SU-DHL-6 (cell line): ENCODE measurements around the gene SLC47A2.

ENCODE experiments used
- H2AFZ ChIP-seq: fragments of 200-600 bp; sonication (generic); 2 replicates; pipeline ENCODE4 v1.6.1; 2014; ENCODE audit warnings: low read depth, mild to moderate bottlenecking, moderate library complexity, mixed read lengths, antibody characterized with exemption, low read length; ENCODE audit not compliant: severe bottlenecking
- H3F3A ChIP-seq: fragments of 200-600 bp; shearing (Covaris generic); 2 replicates; pipeline ENCODE4 v1.6.0; 2016; ENCODE audit warnings: antibody characterized with exemption, mild to moderate bottlenecking; ENCODE audit not compliant: insufficient read depth
- H3K27ac ChIP-seq: fragments of 200-600 bp; sonication (generic); 2 replicates; pipeline ENCODE4 v1.5.1; 2016; ENCODE audit warnings: low read depth, mild to moderate bottlenecking, low read length, moderate library complexity, mixed read lengths
- H3K27me3 ChIP-seq: fragments of 200-600 bp; sonication (generic), shearing (Covaris generic); 2 replicates; pipeline ENCODE4 v1.6.0; 2014; ENCODE audit warnings: mild to moderate bottlenecking, low read length
- H3K36me3 ChIP-seq: fragments of 200-600 bp; sonication (generic); 2 replicates; pipeline ENCODE4 v1.6.1; 2014; ENCODE audit warnings: mild to moderate bottlenecking, low read length, mixed read lengths
- H3K4me2 ChIP-seq: fragments of 300-600, 200-600 bp; shearing (Covaris generic), sonication (generic); 2 replicates; pipeline ENCODE4 v1.6.0; 2014; ENCODE audit warnings: low read length, low read depth, mild to moderate bottlenecking; ENCODE audit not compliant: poor library complexity, severe bottlenecking
- H3K4me3 ChIP-seq: fragments of 200-600 bp; sonication (generic); 2 replicates; pipeline ENCODE4 v1.5.1; 2014; ENCODE audit warnings: antibody characterized with exemption, low read length, mild to moderate bottlenecking, mixed read lengths; ENCODE audit not compliant: insufficient read depth, poor library complexity, severe bottlenecking
- H3K79me2 ChIP-seq: fragments of 200-600 bp; sonication (generic); 2 replicates; pipeline ENCODE4 v1.6.1; 2014; ENCODE audit warnings: mild to moderate bottlenecking, low read length, moderate library complexity; ENCODE audit not compliant: insufficient read depth
- H3K9ac ChIP-seq: fragments of 200-600 bp; sonication (generic); 2 replicates; pipeline ENCODE4 v1.7.0; 2014; ENCODE audit warnings: mild to moderate bottlenecking, low read length
- H3K9me2 ChIP-seq: fragments of 200-600 bp; sonication (generic); replicated peaks from 2 replicates; pipeline ENCODE4 v1.6.1; 2014; ENCODE audit warnings: low read length; ENCODE audit not compliant: insufficient read depth
- H3K9me3 ChIP-seq: fragments of 200-600 bp; sonication (generic); 2 replicates; pipeline ENCODE4 v1.6.1; 2014; ENCODE audit warnings: low read length, mixed read lengths; ENCODE audit not compliant: insufficient read depth
- H4K20me1 ChIP-seq: fragments of 200-600 bp; sonication (generic); 2 replicates; pipeline ENCODE4 v1.6.1; 2014; ENCODE audit warnings: low read depth, mild to moderate bottlenecking, antibody characterized with exemption, low read length, moderate library complexity, mixed read lengths
- CTCF ChIP-seq: fragments of 200-600 bp; sonication (generic); IDR thresholded peaks from one replicate; pipeline ENCODE4 v1.5.1; 2017; ENCODE audit warnings: antibody characterized with exemption, mild to moderate bottlenecking, low read length, moderate library complexity; ENCODE audit not compliant: insufficient read depth, poor library complexity, severe bottlenecking
- EZH2phosphoT487 ChIP-seq: fragments of 200-600 bp; sonication (generic), shearing (Covaris generic); conservative IDR thresholded peaks from 2 replicates; pipeline ENCODE4 v1.6.1; 2018; ENCODE audit warnings: mild to moderate bottlenecking, antibody characterized with exemption, low read length, moderate library complexity, mixed read lengths

The SLC47A2 gene

GRCh38 chr17:19723964-19724363 lies 7.6 kb upstream of the SLC47A2 start:
- H4K20me1 ChIP-seq: no peaks in the 10 kb centered on the region
- H3K4me2 ChIP-seq: no peak overlapping the region
- H3K9me3 ChIP-seq: no peaks in the 10 kb centered on the region
- H3K9me2 ChIP-seq: no peaks in the 10 kb centered on the region
- TF ChIP-seq EZH2phosphoT487: no peak
- no peak overlapping the region for H3K27ac ChIP-seq
- no peak overlapping the region for H3K9ac ChIP-seq
- H3K27me3 ChIP-seq: no peaks in the 10 kb centered on the region
- H2AFZ ChIP-seq: no peak overlapping the region
- no peaks in the 10 kb centered on the region for H3K36me3 ChIP-seq
- H3K4me3 ChIP-seq: no peak overlapping the region
- H3F3A ChIP-seq: no peaks in the 10 kb centered on the region
- H3K79me2 ChIP-seq: no peaks in the 10 kb centered on the region

- Histone ChIP-seq H3K27ac (no peak overlapping the region), H3K9me2 (no peaks in the 10 kb centered on the region), H4K20me1 (no peaks in the 10 kb centered on the region), H3K4me3 (no peak overlapping the region), H3F3A (no peaks in the 10 kb centered on the region), H3K9ac (no peak overlapping the region), H2AFZ (no peak overlapping the region), H3K9me3 (no peaks in the 10 kb centered on the region), H3K36me3 (no peaks in the 10 kb centered on the region), H3K27me3 (no peaks in the 10 kb centered on the region), H3K79me2 (no peaks in the 10 kb centered on the region), H3K4me2 (no peak overlapping the region)
- TF ChIP-seq CTCF: no peak
- TF ChIP-seq EZH2phosphoT487: no peak
Observed at GRCh38 chr17:19720631-19721426, 4.4 kb upstream of the SLC47A2 start.

GRCh38 chr17:19720210-19720475 lies 3.8 kb upstream of the SLC47A2 start:
- no peak overlapping the region for H3K9ac ChIP-seq
- H2AFZ ChIP-seq: no peak overlapping the region
- no peaks in the 10 kb centered on the region for H3K9me3 ChIP-seq
- no peaks in the 10 kb centered on the region for H4K20me1 ChIP-seq
- H3K9me2 ChIP-seq: no peaks in the 10 kb centered on the region
- TF ChIP-seq CTCF (no peak), EZH2phosphoT487 (no peak)
- no peak overlapping the region for H3K4me3 ChIP-seq
- no peaks in the 10 kb centered on the region for H3F3A ChIP-seq
- no peaks in the 10 kb centered on the region for H3K27me3 ChIP-seq
- no peaks in the 10 kb centered on the region for H3K36me3 ChIP-seq
- no peaks in the 10 kb centered on the region for H3K79me2 ChIP-seq
- H3K27ac ChIP-seq: no peak overlapping the region
- no peak overlapping the region for H3K4me2 ChIP-seq

- H3K79me2 ChIP-seq: no peaks in the 10 kb centered on the region
- no peak overlapping the region for H3K9ac ChIP-seq
- H3K36me3 ChIP-seq: no peaks in the 10 kb centered on the region
- H3K27ac ChIP-seq: no peak overlapping the region
- no peaks in the 10 kb centered on the region for H3F3A ChIP-seq
- no peak for TF ChIP-seq EZH2phosphoT487
- TF ChIP-seq CTCF: no peak
- no peak overlapping the region for H2AFZ ChIP-seq
- H3K4me3 ChIP-seq: no peak overlapping the region
- no peak overlapping the region for H3K4me2 ChIP-seq
- H3K9me2 ChIP-seq: no peaks in the 10 kb centered on the region
- H3K27me3 ChIP-seq: no peaks in the 10 kb centered on the region
- H3K9me3 ChIP-seq: no peaks in the 10 kb centered on the region
- H4K20me1 ChIP-seq: no peaks in the 10 kb centered on the region
Observed at GRCh38 chr17:19719355-19720209, 3.2 kb upstream of the SLC47A2 start.
